Measurements from ENCODE around the gene WASHC4.

GRCh38 chr12:105060715-105061378, 46.7 kb upstream of the WASHC4 start:
- no peak for TF ChIP-seq CTCF (IDR thresholded peaks at IDR 0.05)
- TF ChIP-seq POLR2A (IDR thresholded peaks at IDR 0.05): no peak

All from body of pancreas (tissue), 4 donors.